Airway epithelial cell (primary cell): ENCODE results near the gene FAM24A. TPM values are rescaled to one million over a fixed set of nuclear protein-coding genes. Genes with fewer than 3 reads are reported as not detected.

Experiments
- total RNA-seq: library from RNA; depleted of rRNA; stranded (reverse); fragments of >200 nt; gene quantifications from 2 replicates; pipeline ENCODE4 v1.2.3, GENCODE V29; 2015

The FAM24A gene, protein sequence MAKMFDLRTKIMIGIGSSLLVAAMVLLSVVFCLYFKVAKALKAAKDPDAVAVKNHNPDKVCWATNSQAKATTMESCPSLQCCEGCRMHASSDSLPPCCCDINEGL
- total RNA-seq = not detected in 2 replicates

DNA sequence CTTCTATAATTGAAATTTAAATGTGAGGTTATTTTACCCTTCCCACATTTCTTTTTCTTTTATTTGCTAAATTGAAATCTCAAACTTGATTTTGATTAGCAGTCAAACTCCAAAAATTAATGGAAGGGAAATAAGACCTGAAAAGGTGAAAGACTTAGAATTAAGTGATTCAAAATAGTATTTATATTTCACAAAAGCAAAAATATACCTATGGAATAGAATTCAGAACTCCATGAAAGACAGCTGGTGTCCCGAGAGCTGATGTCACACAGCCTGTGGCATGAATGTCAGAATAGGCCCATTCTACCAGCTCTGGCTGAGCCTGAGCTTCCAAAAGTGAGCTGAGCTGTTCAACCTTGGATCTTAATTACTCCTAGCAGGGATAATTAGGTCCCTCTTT is at the start of gene FAM24A:
FAM24A (plus strand) TSS at position 301 of the 400 bp plus-strand sequence. CDS start 1,025 bp downstream, outside the sequence.

DNA sequence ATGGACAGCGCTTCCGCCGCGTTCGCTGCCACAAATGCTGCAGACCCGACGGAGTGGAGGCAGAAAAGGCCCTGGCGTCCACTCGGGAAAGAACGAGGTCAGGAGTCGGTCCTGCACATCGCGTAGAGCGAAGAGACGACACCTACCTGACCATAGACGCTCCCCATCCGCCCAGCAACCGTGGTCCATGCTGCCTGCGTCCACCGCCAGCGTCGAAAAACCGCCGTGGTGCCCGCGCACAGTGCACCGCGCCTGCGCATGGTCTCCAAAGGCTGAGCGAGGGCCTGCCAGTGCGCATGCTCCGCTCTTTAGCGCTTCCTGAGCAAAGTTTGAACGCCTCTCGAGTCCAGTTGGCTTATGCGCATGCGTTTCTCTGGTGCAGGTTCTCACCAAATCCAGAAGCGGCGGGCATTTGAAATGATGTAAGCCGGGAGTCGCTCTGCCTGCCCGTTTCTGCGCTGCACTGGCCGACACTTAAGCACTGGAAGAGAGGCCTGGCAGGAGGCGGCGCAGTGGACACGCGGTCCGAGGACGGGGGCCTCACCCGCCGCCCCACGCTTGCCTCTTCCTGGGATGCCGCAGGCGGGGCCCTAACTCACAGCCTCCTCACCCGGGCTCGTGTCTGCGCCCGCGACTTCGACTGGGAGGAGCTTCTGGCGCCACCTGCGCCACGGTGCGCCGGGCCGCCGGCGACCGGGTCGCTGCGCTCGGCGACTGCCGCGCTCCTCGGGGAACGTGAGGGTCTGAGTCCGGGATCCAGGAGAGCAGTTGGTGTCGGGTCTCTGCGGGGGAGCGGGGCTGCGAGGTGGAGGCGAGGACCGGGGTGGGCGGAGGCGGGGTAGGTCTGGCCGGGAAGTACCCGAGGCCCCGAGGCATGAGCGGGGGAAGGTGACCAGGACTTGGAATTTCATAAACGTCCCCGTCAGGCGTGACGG is 30.8 kb upstream of the FAM24A start, which contains the start of gene FAM24B:
FAM24B (minus strand) TSS at position 243 of the 935 bp plus-strand sequence. CDS start 29,066 bp downstream, outside the sequence.

DNA sequence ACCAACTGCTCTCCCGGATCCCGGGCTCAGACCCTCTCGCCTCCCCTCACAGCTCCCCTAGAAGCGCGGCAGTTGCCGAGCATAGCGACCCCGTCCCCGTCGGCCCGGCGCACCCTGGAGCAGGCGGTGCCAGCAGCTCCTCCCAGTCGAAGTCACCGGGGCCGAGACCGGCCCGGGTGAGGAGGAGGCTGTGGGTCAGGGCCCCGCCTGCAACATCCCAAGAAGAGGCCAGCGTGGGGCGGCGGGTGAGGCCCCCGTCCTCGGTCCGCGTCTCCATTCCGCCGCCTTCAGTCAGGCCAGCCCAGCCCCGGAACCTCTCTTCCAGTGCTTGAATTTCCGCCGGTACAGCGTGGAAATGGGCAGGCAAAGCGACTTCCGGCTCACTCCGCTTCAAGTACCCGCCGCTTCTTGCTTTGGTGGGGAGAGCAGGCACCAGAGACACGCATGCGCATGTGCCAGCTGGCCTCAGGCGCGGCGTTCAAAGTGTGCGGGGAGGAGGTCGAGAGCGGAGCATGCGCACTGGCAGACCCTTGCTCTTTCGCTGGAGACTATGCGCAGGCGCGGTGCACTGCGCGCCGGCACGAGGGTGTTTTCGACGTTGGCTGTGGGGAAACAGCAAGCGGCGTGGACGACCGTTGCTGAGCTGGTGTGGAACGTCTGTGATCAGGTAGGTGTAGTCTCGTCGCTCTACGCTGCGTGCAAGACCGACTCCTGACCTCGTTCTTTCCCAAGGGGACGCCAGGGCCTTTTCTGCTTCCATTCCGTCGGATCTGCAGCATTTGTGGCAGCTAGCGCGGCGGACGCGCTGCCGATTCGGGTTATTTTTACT is 43.7 kb downstream of the FAM24A start, which contains the start of gene C10orf88:
C10orf88 (minus strand) TSS at position 326 of the 829 bp plus-strand sequence; CDS start at position 277, 49 bp downstream.

Other genes starting within 250 kb of the FAM24A start
- not detected in 2 replicates for gene C10orf120, start 210.8 kb upstream of the FAM24A start, total RNA-seq
- 0.09 and 0.28 TPM in 2 replicates for gene CUZD1, start 64.8 kb upstream of the FAM24A start, total RNA-seq
- 0.42 and 2.2 TPM in 2 replicates for gene FAM24B, start 31.0 kb upstream of the FAM24A start, total RNA-seq
- 5.1 and 5.7 TPM in 2 replicates for gene C10orf88, start 43.6 kb downstream of the FAM24A start, total RNA-seq
- gene PSTK, start 69.8 kb downstream of the FAM24A start, total RNA-seq = 2.5 and 7.1 TPM in 2 replicates
- gene IKZF5, start 98.2 kb downstream of the FAM24A start, total RNA-seq = 1.4 and 3.2 TPM in 2 replicates
- gene ACADSB, start 98.4 kb downstream of the FAM24A start, total RNA-seq = 4.6 and 5.1 TPM in 2 replicates
- gene HMX3, start 225.4 kb downstream of the FAM24A start, total RNA-seq = not detected in 2 replicates
- gene HMX2, start 237.5 kb downstream of the FAM24A start, total RNA-seq = not detected in 2 replicates
- gene BUB3, start 243.8 kb downstream of the FAM24A start, total RNA-seq = 105 and 117 TPM in 2 replicates